ENCODE data around the gene HYAL4.

GRCh38 chr7:123864966-123865365 is 20.0 kb downstream of the HYAL4 start:
- TF ChIP-seq SP1 (CRISPR knock-in tag; conservative IDR thresholded peaks at IDR 0.05) (no peak), TEAD1 (CRISPR knock-in tag; IDR thresholded peaks at IDR 0.05) (no peak), FOXP1 (CRISPR knock-in tag; IDR thresholded peaks at IDR 0.05; ENCODE audit: borderline replicate concordance) (no peak), CREB1 (CRISPR knock-in tag; IDR thresholded peaks at IDR 0.05) (no peak), ZNF138 (CRISPR knock-in tag; conservative IDR thresholded peaks at IDR 0.05) (no peak), CBFB (CRISPR knock-in tag; IDR thresholded peaks at IDR 0.05; ENCODE audit: low read depth) (no peak), NFE2L1 (CRISPR knock-in tag; IDR thresholded peaks at IDR 0.05) (no peak)
- TF ChIP-seq, protein P1, sequence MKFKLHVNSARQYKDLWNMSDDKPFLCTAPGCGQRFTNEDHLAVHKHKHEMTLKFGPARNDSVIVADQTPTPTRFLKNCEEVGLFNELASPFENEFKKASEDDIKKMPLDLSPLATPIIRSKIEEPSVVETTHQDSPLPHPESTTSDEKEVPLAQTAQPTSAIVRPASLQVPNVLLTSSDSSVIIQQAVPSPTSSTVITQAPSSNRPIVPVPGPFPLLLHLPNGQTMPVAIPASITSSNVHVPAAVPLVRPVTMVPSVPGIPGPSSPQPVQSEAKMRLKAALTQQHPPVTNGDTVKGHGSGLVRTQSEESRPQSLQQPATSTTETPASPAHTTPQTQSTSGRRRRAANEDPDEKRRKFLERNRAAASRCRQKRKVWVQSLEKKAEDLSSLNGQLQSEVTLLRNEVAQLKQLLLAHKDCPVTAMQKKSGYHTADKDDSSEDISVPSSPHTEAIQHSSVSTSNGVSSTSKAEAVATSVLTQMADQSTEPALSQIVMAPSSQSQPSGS (CRISPR knock-in tag; IDR thresholded peaks at IDR 0.05; ENCODE audit: borderline replicate concordance, low read depth) = no peak
- TF ChIP-seq, protein P2, sequence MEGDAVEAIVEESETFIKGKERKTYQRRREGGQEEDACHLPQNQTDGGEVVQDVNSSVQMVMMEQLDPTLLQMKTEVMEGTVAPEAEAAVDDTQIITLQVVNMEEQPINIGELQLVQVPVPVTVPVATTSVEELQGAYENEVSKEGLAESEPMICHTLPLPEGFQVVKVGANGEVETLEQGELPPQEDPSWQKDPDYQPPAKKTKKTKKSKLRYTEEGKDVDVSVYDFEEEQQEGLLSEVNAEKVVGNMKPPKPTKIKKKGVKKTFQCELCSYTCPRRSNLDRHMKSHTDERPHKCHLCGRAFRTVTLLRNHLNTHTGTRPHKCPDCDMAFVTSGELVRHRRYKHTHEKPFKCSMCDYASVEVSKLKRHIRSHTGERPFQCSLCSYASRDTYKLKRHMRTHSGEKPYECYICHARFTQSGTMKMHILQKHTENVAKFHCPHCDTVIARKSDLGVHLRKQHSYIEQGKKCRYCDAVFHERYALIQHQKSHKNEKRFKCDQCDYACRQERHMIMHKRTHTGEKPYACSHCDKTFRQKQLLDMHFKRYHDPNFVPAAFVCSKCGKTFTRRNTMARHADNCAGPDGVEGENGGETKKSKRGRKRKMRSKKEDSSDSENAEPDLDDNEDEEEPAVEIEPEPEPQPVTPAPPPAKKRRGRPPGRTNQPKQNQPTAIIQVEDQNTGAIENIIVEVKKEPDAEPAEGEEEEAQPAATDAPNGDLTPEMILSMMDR (IDR thresholded peaks at IDR 0.05) = no peak
- TF ChIP-seq, protein P3, sequence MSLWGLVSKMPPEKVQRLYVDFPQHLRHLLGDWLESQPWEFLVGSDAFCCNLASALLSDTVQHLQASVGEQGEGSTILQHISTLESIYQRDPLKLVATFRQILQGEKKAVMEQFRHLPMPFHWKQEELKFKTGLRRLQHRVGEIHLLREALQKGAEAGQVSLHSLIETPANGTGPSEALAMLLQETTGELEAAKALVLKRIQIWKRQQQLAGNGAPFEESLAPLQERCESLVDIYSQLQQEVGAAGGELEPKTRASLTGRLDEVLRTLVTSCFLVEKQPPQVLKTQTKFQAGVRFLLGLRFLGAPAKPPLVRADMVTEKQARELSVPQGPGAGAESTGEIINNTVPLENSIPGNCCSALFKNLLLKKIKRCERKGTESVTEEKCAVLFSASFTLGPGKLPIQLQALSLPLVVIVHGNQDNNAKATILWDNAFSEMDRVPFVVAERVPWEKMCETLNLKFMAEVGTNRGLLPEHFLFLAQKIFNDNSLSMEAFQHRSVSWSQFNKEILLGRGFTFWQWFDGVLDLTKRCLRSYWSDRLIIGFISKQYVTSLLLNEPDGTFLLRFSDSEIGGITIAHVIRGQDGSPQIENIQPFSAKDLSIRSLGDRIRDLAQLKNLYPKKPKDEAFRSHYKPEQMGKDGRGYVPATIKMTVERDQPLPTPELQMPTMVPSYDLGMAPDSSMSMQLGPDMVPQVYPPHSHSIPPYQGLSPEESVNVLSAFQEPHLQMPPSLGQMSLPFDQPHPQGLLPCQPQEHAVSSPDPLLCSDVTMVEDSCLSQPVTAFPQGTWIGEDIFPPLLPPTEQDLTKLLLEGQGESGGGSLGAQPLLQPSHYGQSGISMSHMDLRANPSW (CRISPR knock-in tag; conservative IDR thresholded peaks at IDR 0.05; ENCODE audit: low read depth) = no peak
- TF ChIP-seq, protein P4, sequence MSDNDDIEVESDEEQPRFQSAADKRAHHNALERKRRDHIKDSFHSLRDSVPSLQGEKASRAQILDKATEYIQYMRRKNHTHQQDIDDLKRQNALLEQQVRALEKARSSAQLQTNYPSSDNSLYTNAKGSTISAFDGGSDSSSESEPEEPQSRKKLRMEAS (CRISPR knock-in tag; IDR thresholded peaks at IDR 0.05) = no peak

Data from WTC11 (cell line).